Mesothelial cell of epicardium (in vitro differentiated cells): ENCODE measurements around the gene SLC6A3. TPM values are rescaled to one million over a fixed set of nuclear protein-coding genes. Genes with fewer than 3 reads are reported as not detected.

Experiments
- DNase-seq, 2 experiments: peaks; one replicate each; pipeline ENCODE4 v3.0.0; 2021; ENCODE audit warnings: low spot score in 2 of 2; ENCODE audit not compliant: unreplicated experiment in 2 of 2
- H3K27ac Mint-ChIP-seq: 2 replicates; pipeline ENCODE4 v1.8.0; 2021; ENCODE audit warnings: mixed read lengths
- H3K27me3 Mint-ChIP-seq: 2 replicates; pipeline ENCODE4 v1.8.0; 2021; ENCODE audit warnings: low read depth, mixed read lengths
- H3K36me3 Mint-ChIP-seq: 2 replicates; pipeline ENCODE4 v1.8.0; 2021; ENCODE audit warnings: mixed read lengths
- H3K4me1 Mint-ChIP-seq: 2 replicates; pipeline ENCODE4 v1.8.0; 2021; ENCODE audit warnings: mixed read lengths
- H3K4me3 Mint-ChIP-seq: 2 replicates; pipeline ENCODE4 v1.8.0; 2021; ENCODE audit warnings: mild to moderate bottlenecking, moderate library complexity, mixed read lengths
- H3K9me3 Mint-ChIP-seq: 2 replicates; pipeline ENCODE4 v1.8.0; 2021; ENCODE audit warnings: mixed read lengths
- total RNA-seq: library from RNA; stranded (reverse); gene quantifications from 3 replicates; pipeline ENCODE4 v1.2.1, GENCODE V29; 2021
- TF ChIP-seq, protein P1 (sequence below): fragments of 200-600 bp; sonication (generic); IDR thresholded peaks from one replicate; pipeline ENCODE4 v1.5.0; 2021; ENCODE audit warnings: antibody characterized with exemption; ENCODE audit not compliant: unreplicated experiment

SLC6A3 gene
- total RNA-seq, 1 donor from 2014 or later, result 0.04 TPM

- Mint-ChIP-seq H3K4me1 (no peaks in the 10 kb centered on the region), H3K27me3 (peaks cover 34% of the 10 kb centered on the region), H3K36me3 (no peaks in the 10 kb centered on the region), H3K27ac (no peak overlapping the region), H3K9me3 (no peaks in the 10 kb centered on the region), H3K4me3 (no peak overlapping the region)
- DNase-seq, result no peak
- TF ChIP-seq, protein P1, sequence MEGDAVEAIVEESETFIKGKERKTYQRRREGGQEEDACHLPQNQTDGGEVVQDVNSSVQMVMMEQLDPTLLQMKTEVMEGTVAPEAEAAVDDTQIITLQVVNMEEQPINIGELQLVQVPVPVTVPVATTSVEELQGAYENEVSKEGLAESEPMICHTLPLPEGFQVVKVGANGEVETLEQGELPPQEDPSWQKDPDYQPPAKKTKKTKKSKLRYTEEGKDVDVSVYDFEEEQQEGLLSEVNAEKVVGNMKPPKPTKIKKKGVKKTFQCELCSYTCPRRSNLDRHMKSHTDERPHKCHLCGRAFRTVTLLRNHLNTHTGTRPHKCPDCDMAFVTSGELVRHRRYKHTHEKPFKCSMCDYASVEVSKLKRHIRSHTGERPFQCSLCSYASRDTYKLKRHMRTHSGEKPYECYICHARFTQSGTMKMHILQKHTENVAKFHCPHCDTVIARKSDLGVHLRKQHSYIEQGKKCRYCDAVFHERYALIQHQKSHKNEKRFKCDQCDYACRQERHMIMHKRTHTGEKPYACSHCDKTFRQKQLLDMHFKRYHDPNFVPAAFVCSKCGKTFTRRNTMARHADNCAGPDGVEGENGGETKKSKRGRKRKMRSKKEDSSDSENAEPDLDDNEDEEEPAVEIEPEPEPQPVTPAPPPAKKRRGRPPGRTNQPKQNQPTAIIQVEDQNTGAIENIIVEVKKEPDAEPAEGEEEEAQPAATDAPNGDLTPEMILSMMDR, result no peak
Measured at GRCh38 chr5:1352231-1353219, 92.7 kb downstream of the SLC6A3 start.

DNA sequence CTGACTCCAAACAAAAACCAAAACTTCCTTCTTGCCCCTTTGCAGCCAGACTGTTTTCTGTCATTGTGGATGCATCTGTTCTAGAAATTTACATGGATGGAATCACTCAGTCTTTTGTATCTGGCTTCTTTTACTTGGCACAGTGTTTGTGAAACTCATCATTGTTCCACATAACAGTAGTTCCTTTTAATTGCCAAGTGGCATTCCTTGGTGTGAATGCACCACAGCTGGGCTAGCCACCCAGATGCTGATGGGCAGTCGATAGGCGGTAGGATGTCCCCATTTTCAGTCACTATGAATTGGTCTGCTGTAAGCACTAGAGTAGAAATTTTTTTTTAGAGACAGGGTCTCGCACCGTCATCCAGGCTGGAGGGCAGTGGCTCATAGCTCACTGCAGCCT lies 94.1 kb downstream of the SLC6A3 start:
- H3K9me3 Mint-ChIP-seq, result no peaks in the 10 kb centered on the region
- TF ChIP-seq, protein P1, result no peak
- no peaks in the 10 kb centered on the region for H3K36me3 Mint-ChIP-seq
- H3K27ac Mint-ChIP-seq, result no peak overlapping the region
- H3K4me1 Mint-ChIP-seq, result peaks cover 2% of the 10 kb centered on the region
- peaks cover 24% of the 10 kb centered on the region for H3K27me3 Mint-ChIP-seq
- DNase-seq, result no peak
- H3K4me3 Mint-ChIP-seq, result no peak overlapping the region

DNA sequence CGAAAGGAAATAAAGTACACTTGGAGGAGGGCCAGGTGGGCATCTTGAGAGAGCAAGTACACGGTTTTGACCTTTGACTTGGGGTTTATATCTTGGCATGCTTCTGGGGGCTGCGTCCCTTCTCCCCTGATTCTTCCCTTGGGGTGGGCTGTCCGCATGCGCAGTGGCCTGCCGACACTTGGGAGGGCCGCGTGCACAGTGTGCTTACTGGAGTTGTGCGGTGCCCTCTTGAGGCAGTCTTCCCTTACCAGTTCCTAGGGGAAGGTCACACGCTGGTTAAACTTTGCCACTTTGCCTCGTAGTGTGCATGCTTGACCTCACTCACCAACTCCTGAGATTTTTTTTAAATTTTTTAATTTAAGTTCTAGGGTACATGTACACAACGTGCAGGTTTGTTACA lies 96.0 kb downstream of the SLC6A3 start:
- no peaks in the 10 kb centered on the region for H3K36me3 Mint-ChIP-seq
- no peak for DNase-seq
- peaks cover 15% of the 10 kb centered on the region for H3K27me3 Mint-ChIP-seq
- H3K4me3 Mint-ChIP-seq, result no peak overlapping the region
- no peak overlapping the region for H3K27ac Mint-ChIP-seq
- peaks cover 7% of the 10 kb centered on the region for H3K4me1 Mint-ChIP-seq
- H3K9me3 Mint-ChIP-seq, result no peaks in the 10 kb centered on the region
- TF ChIP-seq, protein P1, result no peak

- H3K36me3 Mint-ChIP-seq, result peaks cover 1% of the 10 kb centered on the region
- H3K4me1 Mint-ChIP-seq, result peaks cover 10% of the 10 kb centered on the region
- H3K9me3 Mint-ChIP-seq, result no peaks in the 10 kb centered on the region
- no peak overlapping the region for H3K4me3 Mint-ChIP-seq
- DNase-seq, result no peak
- no peak overlapping the region for H3K27ac Mint-ChIP-seq
- peaks cover 13% of the 10 kb centered on the region for H3K27me3 Mint-ChIP-seq
- TF ChIP-seq, protein P1, result no peak
Measured at GRCh38 chr5:1348986-1349245, 96.3 kb downstream of the SLC6A3 start.

GRCh38 chr5:1347571-1347970 lies 97.7 kb downstream of the SLC6A3 start:
- H3K4me3 Mint-ChIP-seq, result no peak overlapping the region
- H3K27me3 Mint-ChIP-seq, result peaks cover 3% of the 10 kb centered on the region
- peaks cover 6% of the 10 kb centered on the region for H3K36me3 Mint-ChIP-seq
- no peaks in the 10 kb centered on the region for H3K9me3 Mint-ChIP-seq
- DNase-seq, result no peak
- no peak overlapping the region for H3K27ac Mint-ChIP-seq
- TF ChIP-seq, protein P1, result no peak
- H3K4me1 Mint-ChIP-seq, result peaks cover 15% of the 10 kb centered on the region
